Testis (tissue), 2 donors: ENCODE data around the gene UBE2D4.
"Not testable (repeated sequence)": the region's sequence is repeated elsewhere in the genome, so short reads cannot be mapped to it uniquely, and the experiment has no call there.

Experiments
- CTCF ChIP-seq, 3 experiments: fragments of 450-650 bp in 2 of 3; fragments of 200-600 bp in 1 of 3; sonication (generic) in 1 of 3; IDR thresholded peaks; one replicate each; pipeline ENCODE4 v1.5.1; 2016 to 2019; ENCODE audit warnings: antibody characterized with exemption in 3 of 3, mild to moderate bottlenecking in 2 of 3, moderate library complexity in 1 of 3
- POLR2A ChIP-seq: fragments of 450-650 bp; IDR thresholded peaks from one replicate; pipeline ENCODE4 v1.6.1; 2017; ENCODE audit warnings: antibody characterized with exemption, mild to moderate bottlenecking, moderate library complexity

DNA sequence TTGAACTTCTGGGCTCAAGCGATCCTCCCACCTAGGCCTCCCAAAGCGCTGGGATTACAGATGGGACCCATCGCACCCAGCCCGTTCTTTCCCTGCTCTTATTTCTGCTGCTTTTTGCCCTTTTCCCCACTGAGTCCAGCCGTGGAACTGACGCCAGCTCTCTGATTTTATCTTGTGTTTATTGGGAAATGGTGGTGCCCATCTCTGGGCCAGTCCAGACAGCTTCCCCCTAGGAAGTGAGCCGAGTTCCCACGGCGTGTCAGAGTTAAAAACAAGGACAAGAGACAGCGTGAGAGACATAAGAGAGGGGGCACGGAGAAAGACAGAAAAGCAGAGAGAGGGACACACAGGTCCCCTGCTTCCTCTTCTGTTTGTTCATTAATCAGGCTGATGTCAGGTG is 51.9 kb downstream of the UBE2D4 start:
- TF ChIP-seq CTCF (IDR thresholded peaks at IDR 0.05); POLR2A: not testable (repeated sequence)
